Kidney capillary endothelial cell (primary cell): Measurements from ENCODE around the gene MOG.
"Not testable (repeated sequence)": the region's sequence is repeated elsewhere in the genome, so short reads cannot be mapped to it uniquely, and the experiment has no call there.

ENCODE experiments used
- DNase-seq: peaks from one replicate; pipeline ENCODE4 v3.0.0-alpha.2; 2018; ENCODE audit warnings: low spot score

Gene MOG

DNA sequence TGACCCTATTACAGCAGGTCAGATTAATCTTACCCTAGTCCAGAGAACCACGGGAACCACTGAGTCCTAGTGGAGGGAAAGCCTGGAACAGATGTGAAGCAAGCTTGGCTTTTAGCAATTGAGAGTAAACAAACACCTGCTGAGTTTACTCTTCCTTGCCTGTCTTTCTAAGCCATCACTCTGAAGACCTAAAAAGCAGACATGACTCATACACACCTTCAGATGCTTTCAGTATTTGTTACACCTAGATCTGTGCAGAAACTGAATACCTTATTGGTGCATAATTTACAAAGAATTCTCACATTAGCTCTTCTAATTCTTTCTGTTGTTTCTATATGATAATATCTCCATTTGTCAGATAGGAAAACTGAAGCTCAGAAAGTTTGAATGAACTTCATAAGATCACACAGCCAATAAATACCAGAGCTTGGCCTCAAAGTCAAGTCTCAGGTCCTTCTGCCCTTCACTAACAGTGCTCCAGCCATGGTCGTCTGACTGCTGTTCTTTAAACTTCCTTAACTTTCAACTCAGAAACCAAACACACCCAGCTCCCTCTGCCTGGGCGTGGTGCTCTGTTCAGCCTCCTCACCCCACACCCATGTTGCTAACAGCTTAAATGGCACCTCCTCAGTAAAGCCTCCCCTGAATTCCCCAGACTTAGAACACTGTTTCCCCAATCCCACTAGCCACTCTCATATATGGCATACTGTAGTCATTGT is 15.3 kb upstream of the MOG start:
- DNase-seq = no peak

DNA sequence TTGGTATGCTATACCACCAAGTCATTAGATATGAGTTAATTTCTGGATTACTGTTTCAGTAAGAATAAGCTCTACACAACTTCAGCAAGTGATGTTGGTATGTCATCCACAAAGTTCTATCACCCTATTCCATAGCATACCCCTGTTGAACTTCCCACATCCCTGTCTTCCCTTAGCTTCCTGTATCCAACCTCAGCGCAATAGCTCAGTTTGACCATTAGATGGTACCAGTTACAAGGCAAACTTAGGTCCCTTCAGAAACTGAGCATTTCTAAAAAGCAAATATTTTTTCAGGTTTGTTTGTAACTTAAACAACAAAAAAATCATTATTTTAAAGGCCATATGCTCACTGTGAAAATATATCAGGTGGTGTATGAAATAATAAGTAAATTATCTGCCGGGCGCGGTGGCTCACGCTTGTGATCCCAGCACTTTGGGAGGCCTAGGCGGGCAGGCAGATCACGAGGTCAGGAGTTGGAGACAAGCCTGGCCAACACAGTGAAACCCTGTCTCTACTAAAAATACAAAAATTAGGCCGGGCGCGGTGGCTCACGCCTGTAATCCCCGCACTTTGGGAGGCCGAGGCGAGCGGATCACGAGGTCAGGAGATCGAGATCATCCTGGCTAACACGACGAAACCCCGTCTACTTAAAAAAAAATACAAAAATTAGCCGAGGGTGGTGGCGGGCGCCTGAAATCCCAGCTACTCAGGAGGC is 8.8 kb upstream of the MOG start:
- DNase-seq = peak; percentile 44

DNA sequence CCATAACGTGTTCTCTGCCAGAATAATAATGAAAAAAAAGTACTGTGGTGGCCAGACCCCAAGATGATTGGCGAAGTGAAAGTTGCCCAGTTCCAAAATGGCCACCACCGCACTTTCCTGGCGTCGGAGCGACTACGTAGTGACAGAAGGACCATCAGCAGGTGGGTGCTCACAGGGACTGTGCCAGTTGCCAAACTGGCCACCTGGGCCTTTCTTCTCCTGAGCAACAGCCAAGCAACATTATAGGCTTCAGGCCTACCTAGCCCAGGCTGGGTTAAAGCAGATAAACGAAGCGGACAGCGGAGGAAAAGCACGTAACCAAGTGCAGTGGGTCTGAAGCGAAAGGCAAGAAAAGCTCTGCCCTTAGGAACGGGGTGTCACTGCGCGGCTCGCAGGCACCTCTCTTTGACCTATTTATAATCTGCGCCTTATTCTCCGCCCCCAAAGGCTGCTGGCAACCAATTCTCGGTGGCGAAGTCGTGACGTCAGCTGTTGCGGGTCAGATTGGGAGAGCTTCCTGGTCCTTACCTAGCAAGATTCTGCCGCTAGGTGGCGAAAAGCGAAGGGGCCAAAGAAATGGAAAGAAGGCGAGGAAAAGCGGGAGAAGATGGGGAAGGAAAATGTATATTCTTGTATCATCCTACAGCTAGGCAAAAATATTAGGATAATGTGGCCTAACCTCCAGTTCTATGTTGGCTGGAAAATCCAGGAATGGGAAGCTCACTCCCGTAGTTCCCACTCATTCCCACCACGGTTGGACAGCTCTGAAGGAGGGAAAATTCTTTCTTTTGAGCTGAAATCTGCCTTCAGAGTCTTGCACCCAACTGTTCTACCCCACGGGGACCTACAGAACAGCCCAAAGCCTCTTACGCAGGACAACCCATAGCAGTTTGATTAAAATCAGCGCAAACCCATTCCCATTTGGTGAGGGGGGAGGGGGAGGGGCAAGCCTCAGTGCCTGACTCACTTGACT is 6.9 kb upstream of the MOG start:
- peak; percentile 93 for DNase-seq

DNA sequence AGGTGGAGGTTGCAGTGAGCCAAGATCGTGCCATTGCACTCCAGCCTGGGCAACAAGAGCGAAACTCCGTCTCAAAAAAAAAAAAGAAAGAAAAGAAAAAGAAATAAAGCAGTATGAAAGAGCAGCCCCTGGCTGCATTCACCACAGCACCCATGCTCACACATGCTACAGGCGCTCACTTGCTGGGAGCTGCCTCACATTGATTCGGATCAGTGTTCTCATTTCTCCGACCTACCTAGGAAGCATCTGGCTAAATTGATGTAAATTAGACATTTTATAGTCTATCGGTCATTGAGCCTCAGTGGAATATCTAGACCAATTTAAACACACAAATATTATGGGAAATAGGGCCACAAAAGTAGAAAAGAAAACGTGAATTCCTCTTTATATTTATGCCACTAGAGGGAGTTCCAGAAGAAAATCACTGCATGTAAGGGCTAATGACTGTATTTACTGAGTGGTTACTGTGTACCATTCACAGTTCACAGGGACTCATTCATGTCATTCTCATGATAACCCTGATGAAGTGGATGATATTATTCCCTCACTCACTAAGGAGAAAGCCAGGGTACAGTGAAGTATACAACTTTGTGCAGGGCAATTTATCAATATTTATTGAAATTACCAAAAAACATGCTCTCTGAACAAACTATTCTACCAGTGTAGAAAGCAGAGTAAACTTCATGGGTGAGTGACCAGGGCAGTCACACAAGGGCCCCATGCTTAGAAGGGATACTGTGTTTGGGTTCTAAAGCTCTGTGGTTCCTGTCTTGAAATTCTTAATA is 5.3 kb upstream of the MOG start:
- peak; percentile 51 for DNase-seq

DNA sequence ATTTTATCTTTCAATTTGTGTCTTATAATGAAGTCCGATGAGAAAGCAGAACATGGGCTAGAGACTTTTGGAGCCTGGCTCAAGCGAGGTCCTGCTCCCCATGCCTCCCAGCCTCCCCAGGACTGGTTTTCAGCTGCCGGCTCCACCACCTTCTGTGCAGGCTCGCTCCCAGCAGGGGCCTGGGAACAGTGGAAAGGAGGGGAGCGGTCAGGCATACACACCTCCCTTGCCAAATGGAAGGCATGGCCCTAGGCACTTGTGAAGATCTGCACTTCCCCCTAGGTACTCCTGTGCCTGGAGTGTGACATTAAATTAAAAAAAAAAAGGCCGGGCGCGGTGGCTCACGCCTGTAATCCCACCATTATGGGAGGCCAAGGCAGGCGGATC is 4.7 kb upstream of the MOG start:
- DNase-seq = no peak

DNA sequence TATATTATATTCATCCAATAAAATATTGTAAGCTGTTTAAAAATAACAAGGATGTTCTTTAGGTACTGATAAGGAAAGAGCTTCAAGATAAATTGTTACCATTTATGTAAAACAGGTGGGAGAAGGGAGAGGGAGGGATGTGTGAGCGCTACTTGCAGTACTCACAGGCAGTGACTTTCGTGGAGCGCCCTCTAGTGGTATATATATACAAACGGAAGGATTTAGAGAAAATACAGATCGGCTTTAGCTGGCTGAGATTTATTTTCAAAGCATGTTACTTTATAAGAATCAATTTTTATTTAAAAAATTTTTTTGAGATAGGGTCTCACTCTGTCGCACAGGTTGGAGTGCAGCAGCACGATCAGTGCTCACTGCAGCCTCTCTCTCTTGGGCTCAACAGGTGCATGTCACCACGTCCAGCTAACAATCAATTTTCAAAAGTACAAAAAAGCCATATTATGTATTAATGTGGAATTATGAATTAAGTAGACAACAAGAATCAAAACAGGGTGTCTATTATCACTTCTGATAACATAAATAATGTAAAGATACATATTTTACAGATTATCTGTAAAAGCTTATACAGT is 3.3 kb upstream of the MOG start:
- peak; percentile 66 for DNase-seq

DNA sequence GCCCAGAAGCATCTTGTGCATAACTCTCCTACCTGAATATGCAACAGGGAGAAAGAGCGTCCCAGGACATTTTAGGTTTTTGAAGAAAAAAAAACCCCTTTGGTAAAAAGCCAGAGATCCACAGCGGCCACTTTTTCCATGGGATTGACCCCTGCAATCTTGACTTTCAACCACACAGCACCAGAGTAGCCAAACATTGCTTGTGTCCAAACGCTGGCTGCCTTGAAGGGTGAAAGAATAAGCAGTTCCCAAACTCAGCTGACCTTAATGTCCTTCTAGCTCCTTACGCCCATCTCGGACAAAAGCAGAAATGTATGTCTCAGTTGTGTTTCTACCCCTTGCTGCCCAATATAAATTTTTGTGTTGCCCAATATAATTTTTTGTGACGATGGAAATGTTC is 1.2 kb upstream of the MOG start:
- no peak for DNase-seq

DNA sequence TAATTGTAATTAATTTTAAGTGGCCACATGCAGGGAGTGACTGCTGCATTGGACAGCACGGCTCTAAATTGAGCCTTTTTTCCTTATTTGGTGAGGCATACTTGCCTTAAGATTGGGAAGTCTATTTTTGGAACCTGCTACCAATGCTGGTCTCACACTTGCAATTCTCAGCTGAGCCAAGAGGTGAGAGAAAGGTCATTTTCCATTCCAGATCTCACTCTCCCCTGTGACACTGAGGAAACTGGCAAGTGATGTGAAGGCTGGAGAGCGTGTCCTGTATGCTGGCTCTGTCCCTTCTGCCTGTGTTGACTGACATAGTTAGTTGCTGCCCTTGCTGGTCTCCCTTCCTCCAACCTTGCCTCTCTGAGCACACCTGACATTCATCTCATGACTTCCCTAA is 735 bp upstream of the MOG start:
- DNase-seq = no peak

DNA sequence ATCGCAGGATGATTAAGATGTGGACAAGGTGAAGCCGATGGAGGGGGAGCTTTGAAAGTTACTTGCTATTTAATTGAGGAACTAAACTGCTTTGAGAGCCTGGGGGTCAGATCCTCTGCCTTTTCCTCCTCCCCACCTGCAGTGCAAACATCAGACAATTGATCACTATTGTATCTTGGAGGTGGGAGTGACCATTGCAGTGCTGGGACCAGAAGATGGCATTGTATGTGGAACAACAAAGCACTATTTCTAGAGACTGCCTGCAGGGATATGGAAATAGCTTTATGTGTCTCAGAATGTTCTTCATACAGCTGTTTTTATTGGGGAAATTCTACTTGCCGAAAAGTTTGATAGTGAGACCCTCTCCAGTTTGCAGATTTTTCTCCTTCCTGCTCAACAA is 4.2 kb downstream of the MOG start:
- DNase-seq = no peak

DNA sequence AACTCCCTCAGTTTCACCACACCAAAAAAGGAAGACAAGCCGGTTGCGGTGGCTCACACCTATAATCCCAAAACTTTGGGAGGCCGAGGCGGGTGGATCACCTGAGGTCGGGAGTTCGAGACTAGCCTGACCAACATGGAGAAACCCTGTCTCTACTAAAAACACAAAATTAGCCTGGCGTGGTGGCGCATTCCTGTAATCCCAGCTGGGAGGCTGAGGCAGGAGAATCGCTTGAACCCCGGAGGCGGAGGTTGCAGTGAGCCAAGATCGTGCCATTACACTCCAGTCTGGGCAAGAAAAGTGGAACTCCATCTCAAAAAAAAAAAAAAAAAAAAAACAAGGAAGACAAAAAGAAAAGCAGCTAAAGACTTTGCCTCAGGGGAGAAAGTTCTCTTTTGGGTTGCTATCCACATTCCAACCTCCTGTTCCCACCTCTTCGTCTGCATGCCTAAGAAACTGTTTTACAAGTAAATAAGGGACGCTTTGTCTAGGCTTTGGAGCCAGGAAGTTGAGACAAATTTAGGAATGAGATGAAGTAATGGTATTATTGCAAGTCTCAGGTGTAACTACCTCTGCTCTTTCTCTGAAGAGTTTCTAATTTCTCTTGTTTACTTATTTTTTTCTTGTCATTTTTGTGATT is 4.7 kb downstream of the MOG start:
- not testable (repeated sequence) for DNase-seq

DNA sequence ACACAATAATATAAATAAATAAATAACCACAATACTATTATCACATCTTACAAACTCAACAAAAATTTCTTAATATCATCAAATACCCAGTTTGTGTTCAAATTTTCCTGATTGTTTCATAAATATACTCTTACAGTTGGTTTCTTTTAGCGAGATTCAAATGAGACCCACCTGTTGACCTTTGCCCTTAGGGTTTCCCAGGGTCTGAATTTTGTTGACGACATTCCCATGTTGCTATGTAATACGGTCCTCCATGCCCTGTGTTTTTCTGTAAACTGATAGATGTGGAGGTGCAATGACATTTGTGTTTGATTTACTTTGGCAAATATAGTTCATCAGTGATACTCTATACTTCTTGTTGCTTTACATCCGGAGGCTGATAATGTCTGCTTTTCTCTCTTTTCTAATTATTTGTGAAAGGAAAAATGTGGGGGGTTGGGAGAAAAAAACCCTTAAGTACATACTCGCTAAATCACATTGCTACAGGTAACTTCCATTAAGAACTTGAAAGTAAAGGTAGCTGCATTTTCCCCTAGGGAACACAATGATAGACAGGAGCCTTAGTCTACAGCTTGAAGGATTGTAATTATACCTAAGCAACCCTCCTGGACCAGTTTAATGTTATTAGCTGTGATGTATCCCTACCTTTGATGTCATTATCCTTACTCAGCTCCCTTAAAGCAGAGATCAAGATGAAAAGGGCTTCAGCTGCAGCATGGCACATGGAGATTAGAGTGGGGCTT is 6.6 kb downstream of the MOG start:
- no peak for DNase-seq

DNA sequence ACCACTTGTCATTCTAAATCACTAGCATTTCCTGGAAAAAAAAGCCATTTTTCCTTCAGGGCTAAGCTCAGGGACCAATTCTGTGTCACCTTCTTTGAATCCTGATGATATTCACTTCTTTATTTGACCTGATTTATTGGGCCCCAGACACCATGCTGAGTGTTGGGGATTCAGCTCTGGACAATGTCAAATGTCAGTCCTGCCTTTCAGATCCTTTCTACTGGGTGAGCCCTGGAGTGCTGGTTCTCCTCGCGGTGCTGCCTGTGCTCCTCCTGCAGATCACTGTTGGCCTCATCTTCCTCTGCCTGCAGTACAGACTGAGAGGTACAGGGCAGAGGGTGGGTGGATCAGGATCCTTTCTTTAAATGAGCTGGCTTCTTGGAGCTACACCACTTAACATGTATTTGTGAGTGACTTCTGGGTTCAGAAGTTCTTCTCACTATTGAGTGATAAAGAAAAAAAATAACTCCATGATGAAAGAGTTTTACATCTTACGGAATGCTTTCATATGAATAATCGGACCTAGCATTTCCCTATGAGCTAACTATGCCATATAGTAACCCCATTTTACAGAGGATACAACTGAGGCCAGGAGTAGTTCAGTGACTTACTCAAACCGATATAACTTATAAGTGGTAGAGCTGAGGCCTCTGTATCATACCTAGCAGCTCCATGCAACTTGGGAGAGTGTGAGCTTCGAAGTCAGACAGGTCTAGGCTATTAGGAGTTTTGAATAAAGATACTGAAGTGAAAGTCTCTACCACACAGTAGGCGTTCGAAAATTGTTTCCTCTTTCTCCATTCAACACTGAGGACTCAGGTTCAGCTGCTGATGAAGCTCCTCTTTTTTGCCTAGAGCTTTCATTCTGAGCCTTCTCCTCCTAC is 9.3 kb downstream of the MOG start:
- DNase-seq = no peak

DNA sequence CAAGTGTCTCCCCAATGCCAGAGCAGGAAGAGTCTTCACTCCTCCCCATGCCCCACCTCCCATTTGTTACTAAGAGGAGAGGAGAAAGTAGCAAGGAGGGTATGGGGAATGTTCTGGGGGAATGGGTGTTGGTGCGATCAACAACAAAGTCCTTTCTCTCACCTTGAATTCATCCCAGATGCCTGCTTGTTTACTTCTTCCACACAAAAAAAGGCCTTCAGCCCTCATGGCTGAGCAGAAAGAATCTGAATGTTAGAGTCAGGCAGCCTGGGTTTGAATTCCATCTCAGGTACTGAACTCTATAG is 9.9 kb downstream of the MOG start:
- no peak for DNase-seq

DNA sequence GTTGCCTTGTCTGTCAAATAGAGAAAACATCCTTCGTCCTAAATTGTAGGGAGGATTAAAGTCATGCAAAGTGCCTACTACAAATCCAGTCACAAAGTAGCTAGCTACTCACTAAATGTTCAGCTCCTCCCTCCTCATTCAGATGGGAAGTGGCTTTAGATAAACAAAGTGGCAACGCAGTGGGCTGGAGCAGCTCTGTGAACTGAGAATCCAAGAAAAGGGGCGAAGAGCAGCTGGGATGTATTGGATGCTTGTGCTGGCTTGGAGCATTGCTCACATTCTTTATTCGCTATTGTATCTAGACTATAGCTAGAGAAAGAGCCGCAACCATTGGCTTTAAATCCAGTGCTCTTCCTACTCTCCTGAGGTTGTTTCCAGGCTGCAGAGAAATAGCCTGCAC is 10.3 kb downstream of the MOG start:
- DNase-seq = no peak

DNA sequence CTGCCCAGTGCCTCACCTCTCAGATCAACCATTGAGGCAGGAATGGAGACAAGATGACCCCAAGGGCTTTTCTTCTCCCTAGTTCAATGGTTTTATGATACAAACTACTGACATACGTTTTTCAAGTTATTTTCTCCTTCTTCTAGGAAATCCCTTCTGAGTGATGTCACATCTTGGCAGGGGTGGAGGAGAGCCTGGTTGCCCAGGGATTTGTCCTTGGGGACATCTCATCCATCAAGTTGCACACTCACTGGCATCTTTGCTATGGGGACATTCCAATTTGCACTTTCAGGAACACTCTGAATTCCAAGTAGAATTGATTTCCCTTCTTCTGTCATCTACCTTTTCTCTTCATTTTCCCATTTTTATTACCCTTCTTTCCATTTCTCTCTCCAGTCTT is 14.1 kb downstream of the MOG start:
- no peak for DNase-seq

DNA sequence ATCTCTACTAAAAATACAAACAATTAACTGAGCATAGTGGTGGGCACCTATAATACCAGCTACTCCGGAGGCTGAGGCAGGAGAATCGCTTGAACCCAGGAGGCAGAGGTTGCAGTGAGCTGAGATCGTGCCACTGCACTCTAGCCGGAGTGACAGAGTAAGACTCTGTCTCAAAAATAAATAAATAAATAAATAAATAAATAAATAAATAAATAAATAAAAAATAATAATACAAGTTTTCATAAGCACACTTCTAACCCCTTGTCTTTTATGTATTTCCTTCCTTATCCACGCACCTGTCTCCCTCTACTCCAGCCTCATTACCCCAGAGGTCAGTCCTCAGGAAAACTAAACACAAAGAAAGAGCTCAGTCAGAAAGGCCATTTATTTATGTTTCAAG is 15.2 kb downstream of the MOG start:
- DNase-seq = not testable (repeated sequence)

DNA sequence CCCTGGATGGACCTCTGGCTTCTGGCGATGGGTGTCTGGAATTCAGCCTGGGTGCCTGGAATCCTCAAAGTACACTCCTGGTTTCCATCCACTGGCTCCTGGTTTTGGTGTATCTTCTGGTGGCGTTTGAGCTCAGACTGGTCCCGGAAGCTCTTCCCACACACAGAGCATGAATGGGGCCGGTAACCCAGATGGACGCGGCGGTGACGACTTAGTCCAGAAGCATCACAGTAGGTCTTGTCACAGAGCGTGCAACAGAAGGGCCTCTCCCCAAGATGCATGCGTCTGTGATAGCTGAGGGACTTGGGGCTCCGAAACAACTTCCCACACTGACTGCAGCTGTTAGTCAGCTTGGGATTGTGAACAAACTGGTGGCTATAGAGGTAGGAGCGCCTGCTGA is 16.3 kb downstream of the MOG start:
- no peak for DNase-seq

DNA sequence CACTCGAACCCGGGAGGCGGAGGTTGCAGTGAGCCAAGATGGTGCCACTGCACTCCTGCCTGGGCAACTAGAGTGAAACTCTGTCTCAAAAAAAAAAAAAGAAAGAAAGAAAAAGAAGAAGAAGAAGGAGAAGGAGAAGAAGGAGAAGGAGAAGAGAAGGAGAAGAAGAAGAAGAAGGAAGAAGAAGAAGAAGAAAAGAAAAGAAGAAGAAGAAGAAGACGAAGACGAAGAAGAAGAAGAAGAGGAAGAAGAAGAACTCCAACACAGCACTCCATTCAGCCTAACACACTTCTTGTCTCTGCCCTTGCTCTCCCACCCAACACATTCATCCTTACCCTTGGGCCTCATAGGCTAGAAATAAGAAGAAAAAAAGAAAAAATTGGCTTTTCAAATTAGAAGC is 17.1 kb downstream of the MOG start:
- no peak for DNase-seq

DNA sequence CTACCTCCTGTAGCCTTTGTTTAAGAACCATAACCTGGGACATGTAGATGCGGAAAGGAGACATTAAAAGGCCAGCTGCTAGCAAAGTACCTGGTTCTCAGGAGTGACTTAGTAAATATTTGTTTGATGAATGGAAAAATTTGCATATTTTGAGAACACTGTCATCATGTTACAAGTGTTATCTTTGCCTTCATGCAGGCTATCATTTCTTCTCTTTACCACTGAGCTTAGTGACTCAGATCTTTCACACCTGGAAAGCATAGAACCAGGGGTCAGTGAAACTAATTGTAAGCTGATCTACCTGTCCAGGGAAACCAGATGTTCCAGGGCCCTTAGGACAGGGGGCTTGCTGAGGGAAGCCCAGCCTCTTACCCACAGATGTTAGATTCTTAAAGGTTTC is 18.7 kb downstream of the MOG start:
- no peak for DNase-seq
